GM19455 (cell line): ENCODE results near the gene ZNF462.

Experiments used
- ATAC-seq: cut with Tn5 transposase; IDR thresholded peaks from one replicate; pipeline ENCODE4 v1.9.1; 2021; ENCODE audit not compliant: unreplicated experiment

The ZNF462 gene

GRCh38 chr9:107049046-107049802 lies 186.3 kb downstream of the ZNF462 start:
- no peak for ATAC-seq

DNA sequence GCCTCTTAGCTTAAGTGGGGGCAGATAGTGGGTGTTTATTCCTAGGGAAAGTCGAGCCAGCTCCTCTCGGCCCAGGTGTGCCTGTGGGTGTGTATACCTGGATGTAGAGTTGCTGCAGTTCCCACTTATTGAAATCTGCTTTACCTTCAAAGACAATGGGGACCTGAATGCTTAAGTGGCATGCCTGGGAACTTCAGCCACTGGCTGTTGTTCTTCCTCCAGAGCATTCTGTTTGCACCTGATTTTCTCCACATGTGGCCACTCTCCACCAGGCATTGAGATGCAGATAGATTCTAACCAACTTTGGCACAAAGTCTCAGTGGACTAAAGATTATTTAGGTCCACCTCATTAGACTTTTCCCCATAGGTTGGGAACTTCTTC lies 186.8 kb downstream of the ZNF462 start:
- no peak for ATAC-seq

DNA sequence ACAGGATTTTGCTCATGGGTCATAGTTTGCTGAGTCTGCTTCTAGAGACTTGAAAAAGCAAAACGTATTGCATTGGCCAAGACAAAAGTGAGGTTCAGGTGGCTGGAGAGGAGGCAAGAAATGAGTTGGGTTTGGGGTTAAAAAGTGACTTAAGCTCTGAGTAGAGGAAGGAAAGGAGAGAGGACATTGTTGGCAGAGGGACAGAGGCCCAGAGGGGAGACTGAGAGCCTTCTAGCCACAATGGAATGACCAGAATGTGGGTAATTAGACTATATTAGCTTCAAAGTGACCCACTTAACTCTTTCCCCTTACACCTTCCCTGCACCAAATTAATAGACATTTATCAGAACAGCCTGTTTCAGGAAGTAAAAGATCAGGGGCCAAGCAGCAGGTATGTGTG lies 188.4 kb downstream of the ZNF462 start:
- ATAC-seq, result no peak

DNA sequence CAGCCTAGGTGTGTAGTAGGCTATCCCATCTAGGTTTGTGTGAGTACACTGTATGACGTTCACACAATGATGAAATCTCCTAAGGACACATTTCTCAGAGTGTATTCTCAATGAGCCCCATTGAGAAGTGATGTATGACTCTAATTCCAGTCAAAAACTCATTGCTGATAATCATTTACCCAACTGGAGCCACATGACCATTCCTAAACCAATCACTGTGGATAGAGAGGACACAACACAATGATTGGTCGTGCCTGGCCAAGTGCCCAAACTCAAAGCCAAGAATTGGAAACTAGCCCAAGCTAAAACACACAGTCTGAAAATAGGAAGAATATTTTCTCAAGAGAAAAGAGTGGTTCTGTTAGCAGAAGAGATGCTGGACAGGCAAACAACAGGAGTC lies 191.2 kb downstream of the ZNF462 start:
- ATAC-seq, result no peak

- ATAC-seq, result no peak
These were observed 196.3 kb downstream of the ZNF462 start for GRCh38 chr9:107059220-107059619.

DNA sequence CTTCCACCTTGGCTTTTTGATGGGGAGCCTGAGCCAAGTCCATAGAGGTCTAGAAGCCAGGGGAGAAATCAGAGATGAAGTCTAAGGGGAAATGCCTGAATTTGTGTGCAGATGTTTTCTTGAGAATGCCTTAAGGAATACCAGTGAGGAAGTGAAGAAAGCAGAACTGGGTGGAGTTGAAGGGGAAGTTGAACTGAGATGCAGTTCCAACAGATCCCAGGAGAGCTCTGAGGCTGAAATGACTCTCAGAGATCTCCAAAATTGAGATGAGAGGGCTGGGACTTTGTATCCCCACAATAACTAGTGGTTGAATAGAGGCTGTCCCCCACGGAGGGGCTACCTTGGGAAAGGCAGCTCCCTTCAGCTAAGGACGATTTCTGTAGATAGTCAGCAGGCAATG lies 197.1 kb downstream of the ZNF462 start:
- ATAC-seq, result no peak
